ENCODE measurements around the gene LCA5.
"Not testable (repeated sequence)": the region's sequence is repeated elsewhere in the genome, so short reads cannot be mapped to it uniquely, and the experiment has no call there.

LCA5 gene

GRCh38 chr6:79536954-79537747, at the start of gene LCA5:
Gene LCA5 (minus strand): TSS chr6:79537430. CDS start chr6:79518894, 18,536 bp downstream.
- no peaks in the 10 kb centered on the region for H3K4me1 Mint-ChIP-seq

GRCh38 chr6:79586548-79586947, 49.3 kb upstream of the LCA5 start:
- H3K27me3 Mint-ChIP-seq, result no peaks in the 10 kb centered on the region
- no peak for DNase-seq
- H3K4me1 Mint-ChIP-seq, result no peaks in the 10 kb centered on the region
- no peak overlapping the region for H3K4me3 Mint-ChIP-seq
- ATAC-seq, result no peak
- H3K9me3 Mint-ChIP-seq, result no peaks in the 10 kb centered on the region
- no peak overlapping the region for H3K27ac Mint-ChIP-seq
- H3K36me3 Mint-ChIP-seq (ENCODE audit: low read depth), result no peaks in the 10 kb centered on the region

More at GRCh38 chr6:79536954-79537747, at the start of gene LCA5:
- Mint-ChIP-seq H3K4me3 (no peak within 1 kb of the TSS), H3K27me3 (peaks cover 20% of the 10 kb centered on the region), H3K36me3 (ENCODE audit: low read depth) (peaks cover 3% of the 10 kb centered on the region), H3K9me3 (no peaks in the 10 kb centered on the region), H3K27ac (no peak within 1 kb of the TSS)
- ATAC-seq (peak; percentile 100), DNase-seq (peak; percentile 79)

GRCh38 chr6:79584332-79584731, 47.1 kb upstream of the LCA5 start:
- Mint-ChIP-seq H3K36me3 (ENCODE audit: low read depth) (no peaks in the 10 kb centered on the region), H3K4me1 (no peaks in the 10 kb centered on the region), H3K4me3 (no peak overlapping the region), H3K27ac (no peak overlapping the region), H3K9me3 (peaks cover 8% of the 10 kb centered on the region), H3K27me3 (no peaks in the 10 kb centered on the region)
- no peak for DNase-seq
- ATAC-seq, result no peak

- H3K27me3 Mint-ChIP-seq; H3K36me3 Mint-ChIP-seq (ENCODE audit: low read depth); H3K4me3 Mint-ChIP-seq; H3K4me1 Mint-ChIP-seq; DNase-seq; H3K27ac Mint-ChIP-seq; ATAC-seq: not testable (repeated sequence)
- H3K9me3 Mint-ChIP-seq, result peaks cover 13% of the 10 kb centered on the region
Observed at GRCh38 chr6:79577926-79578325, 40.7 kb upstream of the LCA5 start.

GRCh38 chr6:79574630-79575225, 37.5 kb upstream of the LCA5 start:
- no peak overlapping the region for H3K27ac Mint-ChIP-seq
- no peaks in the 10 kb centered on the region for H3K4me1 Mint-ChIP-seq
- DNase-seq, result no peak

GRCh38 chr6:79574174-79574573, 36.9 kb upstream of the LCA5 start:
- H3K9me3 Mint-ChIP-seq, result peaks cover 5% of the 10 kb centered on the region
- H3K36me3 Mint-ChIP-seq (ENCODE audit: low read depth), result peaks cover 3% of the 10 kb centered on the region
- H3K27me3 Mint-ChIP-seq, result no peaks in the 10 kb centered on the region
- ATAC-seq, result no peak
- H3K4me3 Mint-ChIP-seq, result no peak overlapping the region
- no peak for DNase-seq
- no peaks in the 10 kb centered on the region for H3K4me1 Mint-ChIP-seq
- no peak overlapping the region for H3K27ac Mint-ChIP-seq

More at GRCh38 chr6:79574630-79575225, 37.5 kb upstream of the LCA5 start:
- Mint-ChIP-seq H3K4me3 (no peak overlapping the region), H3K36me3 (ENCODE audit: low read depth) (peaks cover 3% of the 10 kb centered on the region), H3K9me3 (peaks cover 8% of the 10 kb centered on the region), H3K27me3 (no peaks in the 10 kb centered on the region)
- no peak for ATAC-seq

- Mint-ChIP-seq H3K27me3 (no peaks in the 10 kb centered on the region), H3K9me3 (no peaks in the 10 kb centered on the region), H3K4me3 (no peak overlapping the region), H3K36me3 (ENCODE audit: low read depth) (no peaks in the 10 kb centered on the region), H3K27ac (no peak overlapping the region), H3K4me1 (no peaks in the 10 kb centered on the region)
- no peak for ATAC-seq
- DNase-seq, result no peak
Observed at GRCh38 chr6:79571030-79571367, 33.8 kb upstream of the LCA5 start.

GRCh38 chr6:79570129-79571029, 33.1 kb upstream of the LCA5 start:
- Mint-ChIP-seq H3K4me3 (no peak overlapping the region), H3K27me3 (no peaks in the 10 kb centered on the region), H3K36me3 (ENCODE audit: low read depth) (no peaks in the 10 kb centered on the region), H3K27ac (no peak overlapping the region), H3K9me3 (no peaks in the 10 kb centered on the region), H3K4me1 (no peaks in the 10 kb centered on the region)
- DNase-seq (no peak), ATAC-seq (no peak)

GRCh38 chr6:79568996-79569395, 31.8 kb upstream of the LCA5 start:
- Mint-ChIP-seq H3K27me3 (peaks cover 2% of the 10 kb centered on the region), H3K36me3 (ENCODE audit: low read depth) (no peaks in the 10 kb centered on the region), H3K9me3 (no peaks in the 10 kb centered on the region), H3K27ac (no peak overlapping the region), H3K4me1 (no peaks in the 10 kb centered on the region), H3K4me3 (no peak overlapping the region)
- no peak for DNase-seq
- ATAC-seq, result no peak

- Mint-ChIP-seq H3K27ac (no peak overlapping the region), H3K27me3 (peaks cover 2% of the 10 kb centered on the region), H3K9me3 (no peaks in the 10 kb centered on the region), H3K36me3 (ENCODE audit: low read depth) (no peaks in the 10 kb centered on the region), H3K4me3 (no peak overlapping the region), H3K4me1 (no peaks in the 10 kb centered on the region)
- ATAC-seq (no peak), DNase-seq (no peak)
Observed at GRCh38 chr6:79564636-79565035, 27.4 kb upstream of the LCA5 start.

GRCh38 chr6:79559706-79560105, 22.5 kb upstream of the LCA5 start:
- Mint-ChIP-seq H3K4me3 (no peak overlapping the region), H3K4me1 (no peaks in the 10 kb centered on the region), H3K36me3 (ENCODE audit: low read depth) (no peaks in the 10 kb centered on the region), H3K27me3 (peaks cover under 1% of the 10 kb centered on the region), H3K9me3 (no peaks in the 10 kb centered on the region), H3K27ac (no peak overlapping the region)
- ATAC-seq (no peak), DNase-seq (no peak)

GRCh38 chr6:79557673-79558467, 20.6 kb upstream of the LCA5 start:
- no peaks in the 10 kb centered on the region for H3K36me3 Mint-ChIP-seq (ENCODE audit: low read depth)

GRCh38 chr6:79554305-79554704, 17.1 kb upstream of the LCA5 start:
- Mint-ChIP-seq H3K9me3 (no peaks in the 10 kb centered on the region), H3K27ac (no peak overlapping the region), H3K36me3 (ENCODE audit: low read depth) (no peaks in the 10 kb centered on the region), H3K4me3 (no peak overlapping the region), H3K27me3 (no peaks in the 10 kb centered on the region), H3K4me1 (no peaks in the 10 kb centered on the region)
- ATAC-seq, result no peak
- DNase-seq, result no peak

More at GRCh38 chr6:79557673-79558467, 20.6 kb upstream of the LCA5 start:
- H3K4me3 Mint-ChIP-seq, result no peak overlapping the region
- H3K4me1 Mint-ChIP-seq, result no peaks in the 10 kb centered on the region
- no peaks in the 10 kb centered on the region for H3K9me3 Mint-ChIP-seq
- H3K27ac Mint-ChIP-seq, result no peak overlapping the region
- no peak for ATAC-seq
- no peaks in the 10 kb centered on the region for H3K27me3 Mint-ChIP-seq
- no peak for DNase-seq

GRCh38 chr6:79551401-79551800, 14.2 kb upstream of the LCA5 start:
- no peak overlapping the region for H3K27ac Mint-ChIP-seq
- H3K4me3 Mint-ChIP-seq, result no peak overlapping the region
- no peaks in the 10 kb centered on the region for H3K27me3 Mint-ChIP-seq
- no peaks in the 10 kb centered on the region for H3K4me1 Mint-ChIP-seq
- H3K9me3 Mint-ChIP-seq, result no peaks in the 10 kb centered on the region
- ATAC-seq (no peak), DNase-seq (no peak)
- H3K36me3 Mint-ChIP-seq (ENCODE audit: low read depth), result no peaks in the 10 kb centered on the region
